ENCODE measurements around the gene HDAC7. TPM values are rescaled to one million over a fixed set of nuclear protein-coding genes. Genes with fewer than 3 reads are reported as not detected.

HDAC7 gene
- polyA plus RNA-seq, 4 donors, result 67.6 to 111 (median 76.2) TPM

DNA sequence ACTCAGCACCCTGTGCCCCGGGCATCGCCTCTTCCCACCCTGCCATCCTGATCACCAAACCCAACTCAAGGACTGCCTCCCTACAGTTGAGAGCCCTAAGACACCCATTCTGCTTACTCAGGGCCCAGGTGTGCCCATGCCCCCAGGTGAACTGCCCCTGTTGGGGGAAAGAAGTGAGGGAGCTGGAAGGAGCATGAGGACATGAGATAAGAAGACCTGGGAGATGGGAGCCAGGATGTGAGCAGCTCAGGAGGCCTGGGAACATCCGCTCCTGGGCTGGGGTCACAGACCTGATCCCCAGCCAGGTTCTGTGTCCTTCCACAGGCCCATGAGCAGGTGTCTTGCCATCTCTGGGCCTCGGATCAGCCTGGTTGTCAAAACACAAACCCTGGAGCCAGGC, 67.6 kb downstream of the HDAC7 start:
- DNase-seq (ENCODE audit: low read depth in 4 of 4, low spot score in 2 of 4), result no peak

- no peak for DNase-seq (ENCODE audit: low read depth in 4 of 4, low spot score in 2 of 4)
Measured at GRCh38 chr12:47751561-47751960, 68.1 kb downstream of the HDAC7 start.

GRCh38 chr12:47750916-47751470, 68.7 kb downstream of the HDAC7 start:
- no peak for DNase-seq (ENCODE audit: low read depth in 4 of 4, low spot score in 2 of 4)

DNA sequence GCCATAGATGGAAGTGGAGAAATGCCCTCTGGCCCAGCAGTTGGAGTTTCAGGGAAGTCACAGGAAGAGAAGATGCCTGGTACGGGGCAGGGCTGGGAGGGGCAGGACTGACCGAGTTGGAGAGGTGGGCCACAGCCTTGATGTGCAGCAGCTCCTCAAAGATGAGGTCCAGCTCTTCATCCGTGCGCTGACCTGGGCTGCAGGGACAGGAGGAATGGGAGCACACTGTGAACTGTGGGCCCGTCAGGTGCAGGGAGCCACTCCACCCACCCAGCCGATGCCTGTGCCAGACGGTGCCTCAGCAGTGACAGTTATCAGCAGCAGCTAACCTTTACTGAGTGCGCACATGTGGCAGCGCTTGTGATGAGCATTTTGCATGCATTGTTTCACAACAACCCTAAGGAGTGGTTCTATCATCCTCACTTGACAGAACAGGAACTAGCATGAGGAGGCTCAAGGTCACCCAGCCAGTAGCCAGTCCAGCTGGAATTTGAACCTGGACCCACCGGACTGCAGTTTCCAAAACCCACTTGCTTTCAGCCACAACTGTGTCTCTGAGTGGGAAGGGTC, 69.4 kb downstream of the HDAC7 start:
- DNase-seq (ENCODE audit: low read depth in 4 of 4, low spot score in 2 of 4), result no peak

- DNase-seq (ENCODE audit: low read depth in 4 of 4, low spot score in 2 of 4), result no peak
Measured at GRCh38 chr12:47748899-47749298, 70.8 kb downstream of the HDAC7 start.

GRCh38 chr12:47748507-47748828, 71.2 kb downstream of the HDAC7 start:
- DNase-seq (ENCODE audit: low read depth in 4 of 4, low spot score in 2 of 4), result no peak

- no peak for DNase-seq (ENCODE audit: low read depth in 4 of 4, low spot score in 2 of 4)
Measured at GRCh38 chr12:47747596-47748506, 71.9 kb downstream of the HDAC7 start.

GRCh38 chr12:47747126-47747525, 72.6 kb downstream of the HDAC7 start:
- no peak for DNase-seq (ENCODE audit: low read depth in 4 of 4, low spot score in 2 of 4)

- DNase-seq (ENCODE audit: low read depth in 4 of 4, low spot score in 2 of 4), result no peak
Measured at GRCh38 chr12:47746523-47746922, 73.2 kb downstream of the HDAC7 start.

DNA sequence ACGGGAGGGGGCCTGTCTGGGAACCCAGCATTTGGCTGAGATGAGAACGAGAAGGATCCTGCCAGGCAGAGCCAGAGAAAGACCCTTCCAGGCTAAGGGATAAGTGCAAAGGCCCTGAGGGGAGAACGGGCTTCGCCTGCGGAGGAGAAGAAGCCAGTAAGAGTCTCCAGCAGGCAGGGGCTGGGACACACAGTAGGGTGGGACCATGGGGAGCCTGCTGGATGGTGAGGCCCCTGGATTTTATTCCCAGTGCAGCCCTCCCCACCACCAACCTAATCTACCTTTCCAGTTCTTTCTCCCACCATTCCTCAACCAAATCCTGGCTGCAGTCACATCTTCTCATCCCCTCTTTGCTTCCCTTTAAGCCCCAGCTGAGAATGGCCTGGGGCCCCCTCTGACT, 73.6 kb downstream of the HDAC7 start:
- DNase-seq (ENCODE audit: low read depth in 4 of 4, low spot score in 2 of 4), result no peak

GRCh38 chr12:47745485-47746041, 74.1 kb downstream of the HDAC7 start:
- no peak for DNase-seq (ENCODE audit: low read depth in 4 of 4, low spot score in 2 of 4)

DNA sequence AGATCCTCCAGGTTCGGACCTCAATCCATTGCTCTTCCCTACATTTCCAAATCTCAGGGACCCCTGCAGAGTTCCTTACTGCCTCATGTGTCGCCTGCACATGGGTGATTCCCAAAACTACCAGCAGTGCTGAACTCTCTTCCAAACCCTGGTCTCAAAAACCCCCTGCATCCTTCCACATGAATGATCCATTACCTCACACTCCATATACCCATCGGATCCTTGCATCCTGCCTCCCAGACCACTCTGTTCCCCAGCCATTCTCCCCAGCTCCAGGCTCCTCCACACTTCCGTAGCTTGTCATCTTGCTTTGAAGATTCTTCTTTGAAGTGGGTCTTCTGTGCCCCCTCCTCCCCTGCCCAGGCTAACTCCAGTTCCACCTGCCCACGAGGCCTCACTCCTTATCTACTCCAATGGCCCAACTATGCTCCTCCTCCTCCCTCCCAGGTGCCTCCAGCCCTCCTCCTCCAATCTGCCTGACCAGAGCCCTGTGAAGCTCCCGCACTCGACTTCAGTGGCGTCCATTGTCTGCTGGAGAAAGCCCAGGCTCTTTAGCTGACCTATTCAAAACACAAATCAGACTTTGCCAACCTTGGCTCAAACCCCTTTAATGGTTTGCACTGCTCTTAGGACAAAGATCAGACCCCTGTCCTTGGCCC, 74.8 kb downstream of the HDAC7 start:
- no peak for DNase-seq (ENCODE audit: low read depth in 4 of 4, low spot score in 2 of 4)

DNA sequence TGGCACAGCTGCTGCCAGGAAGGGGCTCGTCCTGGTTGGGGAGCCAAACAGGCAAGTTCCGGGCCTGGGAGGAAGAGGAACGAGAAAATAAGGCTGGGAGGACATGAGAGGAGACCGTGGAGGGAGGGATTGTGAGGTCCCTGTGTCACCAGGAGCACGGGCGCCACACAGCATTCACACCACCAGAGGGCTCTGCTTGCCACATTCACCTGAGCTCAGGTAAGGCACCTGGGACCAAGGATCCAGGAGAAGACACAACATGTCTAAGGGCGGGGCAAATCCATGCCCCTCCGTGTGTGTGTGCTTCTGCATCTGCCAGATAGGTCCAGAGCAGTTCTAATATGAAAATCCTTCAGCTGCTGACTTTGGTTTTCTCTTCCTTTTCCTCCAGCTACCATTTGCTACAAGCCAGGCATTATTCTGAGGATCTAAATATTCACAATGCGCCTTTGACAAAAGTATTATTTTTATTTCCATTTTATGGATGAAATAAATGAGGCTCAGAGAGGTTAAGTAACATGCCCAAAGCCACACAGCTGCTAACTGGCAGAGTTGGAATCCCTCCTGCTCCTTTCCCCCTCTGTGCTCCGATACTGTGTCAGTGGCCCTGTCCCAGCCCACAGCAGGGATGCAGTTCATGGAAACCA, 75.6 kb downstream of the HDAC7 start:
- DNase-seq (ENCODE audit: low read depth in 4 of 4, low spot score in 2 of 4), result no peak

DNA sequence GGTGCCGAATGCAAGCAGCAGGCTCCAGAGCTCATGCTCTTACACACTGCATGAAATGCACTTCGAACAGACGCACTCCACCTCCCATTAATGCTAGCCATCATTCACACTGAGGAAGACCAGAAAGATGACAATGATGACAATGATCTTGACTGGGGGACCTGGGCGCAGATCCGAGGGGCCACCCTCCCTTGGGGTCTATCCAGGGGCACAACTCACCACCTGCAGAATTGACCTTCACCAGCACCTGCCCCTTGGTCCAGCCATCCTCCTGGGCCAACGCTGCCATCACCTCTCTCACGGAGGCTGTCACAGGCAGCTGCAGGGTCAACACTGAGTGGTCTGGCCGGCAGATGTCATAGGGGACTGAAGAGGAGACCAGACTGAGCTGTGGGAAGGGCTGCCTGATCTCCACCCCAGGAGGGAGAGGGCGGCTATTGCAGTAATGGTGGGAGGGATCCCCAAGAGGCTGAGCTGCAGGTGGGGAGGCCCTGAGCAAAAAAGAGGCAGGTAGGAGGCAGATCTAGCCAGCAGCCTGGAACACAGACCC, 76.3 kb downstream of the HDAC7 start:
- DNase-seq (ENCODE audit: low read depth in 4 of 4, low spot score in 2 of 4), result no peak

DNA sequence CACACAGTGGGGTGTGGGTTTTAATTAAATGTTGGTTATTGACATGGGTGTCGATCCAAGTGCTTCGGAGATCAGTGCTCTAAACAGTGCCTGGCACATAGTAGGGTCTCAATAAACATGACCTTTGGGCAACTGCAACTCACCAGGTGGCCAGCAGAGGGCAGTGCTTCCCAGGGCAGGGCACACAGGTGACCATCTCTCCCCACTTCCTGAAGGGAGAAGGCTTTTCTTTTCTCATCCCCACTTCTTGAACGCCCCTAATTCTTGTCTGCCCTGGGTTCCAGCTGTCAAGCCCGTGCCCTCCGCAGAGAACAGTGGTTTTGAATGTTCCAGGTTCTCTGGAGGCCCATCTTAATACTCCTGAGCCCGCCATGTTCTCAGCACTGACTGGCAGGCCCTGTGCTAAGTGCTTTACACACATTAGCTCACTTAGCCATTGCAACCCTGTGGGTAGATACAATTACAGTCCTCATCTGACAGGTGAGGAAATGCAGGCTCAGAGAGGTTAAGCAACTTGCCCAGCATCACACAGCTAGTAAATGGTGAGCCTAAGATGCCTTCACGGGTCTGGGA, 77.4 kb downstream of the HDAC7 start:
- DNase-seq (ENCODE audit: low read depth in 4 of 4, low spot score in 2 of 4), result no peak

DNA sequence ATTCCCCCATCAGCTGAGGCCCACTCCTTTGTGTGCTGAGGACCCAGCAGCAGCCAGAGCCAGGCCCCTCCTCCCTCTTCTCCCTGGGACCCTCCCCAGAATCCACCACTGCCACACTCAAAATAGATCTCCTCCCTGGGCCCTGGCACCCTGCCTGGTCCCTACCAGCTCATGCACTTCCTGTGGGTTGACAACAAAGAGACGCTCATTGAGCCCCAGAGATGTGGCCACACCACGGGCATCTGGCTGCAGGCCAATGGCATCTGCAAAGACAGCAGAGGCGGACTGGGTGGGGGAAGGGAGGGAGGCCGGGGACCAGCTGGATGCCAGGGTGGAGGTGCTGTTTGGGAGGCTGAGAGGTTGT, 78.4 kb downstream of the HDAC7 start:
- DNase-seq (ENCODE audit: low read depth in 4 of 4, low spot score in 2 of 4), result no peak

DNA sequence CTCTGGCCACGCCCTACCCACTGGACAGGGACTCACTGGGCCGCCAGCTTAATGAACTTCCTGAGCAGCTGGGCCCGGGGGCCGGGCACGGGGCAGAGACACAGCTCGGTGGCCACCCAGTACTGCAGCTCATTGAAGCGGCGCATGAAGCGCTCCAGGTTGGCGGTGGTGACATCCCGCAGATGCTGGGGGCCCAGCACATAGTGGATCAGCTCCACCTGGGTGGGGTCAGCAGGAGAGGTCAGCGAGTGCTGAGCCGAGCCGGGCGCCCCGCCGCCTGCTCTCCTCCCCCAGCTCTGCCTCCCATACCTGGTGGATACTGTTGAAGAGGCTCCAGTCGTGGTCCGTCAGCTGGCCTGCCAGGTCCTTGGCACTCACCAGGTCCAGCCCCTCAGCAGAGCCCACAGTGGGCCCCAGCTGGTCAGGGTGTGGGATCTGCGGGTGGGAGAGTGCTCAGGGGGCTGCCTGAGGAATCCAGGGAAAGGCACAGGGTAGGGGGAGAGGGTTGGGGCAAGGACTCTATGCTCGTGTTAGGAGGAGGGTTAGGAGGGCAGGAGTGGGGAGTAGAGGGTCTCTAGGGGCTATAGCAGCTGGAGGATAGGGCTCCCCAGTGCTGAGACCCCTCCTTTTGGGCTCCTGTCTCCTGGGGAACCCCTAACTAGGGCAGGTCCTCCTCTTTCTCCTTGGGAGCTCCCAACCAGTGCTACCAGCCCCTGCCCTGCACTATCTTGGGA, 78.9 kb downstream of the HDAC7 start:
- DNase-seq (ENCODE audit: low read depth in 4 of 4, low spot score in 2 of 4), result no peak

DNA sequence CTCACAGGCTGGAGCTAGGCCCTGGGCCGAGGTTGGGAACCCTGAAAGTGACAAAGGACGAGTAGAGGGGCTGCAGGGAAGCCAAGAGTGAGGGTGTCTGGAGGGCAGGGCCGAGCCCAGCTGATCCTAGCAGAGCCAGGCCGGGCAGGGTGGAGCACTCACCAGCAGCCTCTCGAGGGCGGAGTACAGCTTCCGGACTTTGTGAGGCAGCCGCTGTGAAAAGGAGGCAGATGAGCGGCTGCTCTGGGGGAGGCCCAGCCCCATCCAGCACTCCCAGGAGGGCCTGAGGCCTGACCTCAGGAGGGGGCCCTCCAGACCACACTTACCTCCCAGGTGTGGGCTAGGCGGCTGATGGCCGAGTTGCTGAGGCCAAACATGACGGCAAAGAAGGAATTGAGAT, 79.7 kb downstream of the HDAC7 start:
- no peak for DNase-seq (ENCODE audit: low read depth in 4 of 4, low spot score in 2 of 4)

DNA sequence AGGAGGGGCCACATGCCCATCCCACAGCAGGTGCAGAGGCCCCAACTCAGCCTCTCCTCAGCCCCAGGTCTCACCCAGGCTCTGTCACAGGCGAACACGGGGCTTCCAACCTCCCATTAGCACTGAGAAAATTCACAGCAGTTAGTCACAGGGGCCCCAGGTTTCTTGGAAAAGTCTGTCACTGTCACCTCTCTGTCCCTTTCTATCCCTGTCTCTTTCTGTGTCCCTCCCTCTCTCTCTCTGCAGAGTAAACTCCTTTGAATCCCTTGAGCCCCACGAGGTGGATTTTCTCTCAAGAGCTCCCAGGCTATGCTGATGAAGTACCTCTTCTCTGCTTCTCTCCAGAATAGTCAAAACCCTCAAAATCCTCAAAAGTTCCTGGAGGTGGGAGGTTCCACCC, 80.4 kb downstream of the HDAC7 start:
- no peak for DNase-seq (ENCODE audit: low read depth in 4 of 4, low spot score in 2 of 4)
